ENCODE results near the gene ROR2.
A peak's percentile ranks its signal among the peaks of the same experiment; 100 is the strongest.

ROR2 gene

GRCh38 chr9:91583161-91583875, 366.7 kb downstream of the ROR2 start:
- Histone ChIP-seq H3K9ac (ENCODE audit: low read length) (no peak overlapping the region), H3K36me3 (ENCODE audit: control insufficient read depth, insufficient read depth, low read length) (no peaks in the 10 kb centered on the region), H3K4me3 (ENCODE audit: low read length) (no peak overlapping the region), H3K27me3 (ENCODE audit: control insufficient read depth, insufficient read depth, low read length) (no peaks in the 10 kb centered on the region), H3K27ac (ENCODE audit: low read depth, low read length) (no peak overlapping the region), H3K4me1 (ENCODE audit: control insufficient read depth, insufficient read depth, low read length) (no peaks in the 10 kb centered on the region)

- Histone ChIP-seq H3K4me3 (ENCODE audit: low read length) (no peak overlapping the region), H3K27ac (ENCODE audit: low read depth, low read length) (no peak overlapping the region), H3K9ac (ENCODE audit: low read length) (no peak overlapping the region), H3K27me3 (ENCODE audit: control insufficient read depth, insufficient read depth, low read length) (no peaks in the 10 kb centered on the region), H3K4me1 (ENCODE audit: control insufficient read depth, insufficient read depth, low read length) (peaks cover 5% of the 10 kb centered on the region), H3K36me3 (ENCODE audit: control insufficient read depth, insufficient read depth, low read length) (no peaks in the 10 kb centered on the region)
These were observed 367.8 kb downstream of the ROR2 start for GRCh38 chr9:91582181-91582580.

- no peaks in the 10 kb centered on the region for H3K36me3 ChIP-seq (ENCODE audit: control insufficient read depth, insufficient read depth, low read length)
- no peak overlapping the region for H3K4me3 ChIP-seq (ENCODE audit: low read length)
- H3K27ac ChIP-seq (ENCODE audit: low read depth, low read length): no peak overlapping the region
- peaks cover 5% of the 10 kb centered on the region for H3K4me1 ChIP-seq (ENCODE audit: control insufficient read depth, insufficient read depth, low read length)
- H3K27me3 ChIP-seq (ENCODE audit: control insufficient read depth, insufficient read depth, low read length): no peaks in the 10 kb centered on the region
- no peak overlapping the region for H3K9ac ChIP-seq (ENCODE audit: low read length)
These were observed 369.9 kb downstream of the ROR2 start for GRCh38 chr9:91580136-91580535.

- Histone ChIP-seq H3K27ac (ENCODE audit: low read depth, low read length) (no peak overlapping the region), H3K4me1 (ENCODE audit: control insufficient read depth, insufficient read depth, low read length) (peaks cover 5% of the 10 kb centered on the region), H3K36me3 (ENCODE audit: control insufficient read depth, insufficient read depth, low read length) (no peaks in the 10 kb centered on the region), H3K27me3 (ENCODE audit: control insufficient read depth, insufficient read depth, low read length) (no peaks in the 10 kb centered on the region), H3K4me3 (ENCODE audit: low read length) (no peak overlapping the region), H3K9ac (ENCODE audit: low read length) (no peak overlapping the region)
These were observed 371.1 kb downstream of the ROR2 start for GRCh38 chr9:91578911-91579310.

GRCh38 chr9:91577633-91578061, 372.4 kb downstream of the ROR2 start:
- no peaks in the 10 kb centered on the region for H3K27me3 ChIP-seq (ENCODE audit: control insufficient read depth, insufficient read depth, low read length)
- H3K9ac ChIP-seq (ENCODE audit: low read length): no peak overlapping the region
- H3K4me1 ChIP-seq (ENCODE audit: control insufficient read depth, insufficient read depth, low read length): peaks cover 5% of the 10 kb centered on the region
- peak overlapping the region; percentile 58 for H3K27ac ChIP-seq (ENCODE audit: low read depth, low read length)
- no peak overlapping the region for H3K4me3 ChIP-seq (ENCODE audit: low read length)
- no peaks in the 10 kb centered on the region for H3K36me3 ChIP-seq (ENCODE audit: control insufficient read depth, insufficient read depth, low read length)

GRCh38 chr9:91572811-91573210, 377.2 kb downstream of the ROR2 start:
- Histone ChIP-seq H3K9ac (ENCODE audit: low read length) (no peak overlapping the region), H3K27ac (ENCODE audit: low read depth, low read length) (no peak overlapping the region), H3K4me1 (ENCODE audit: control insufficient read depth, insufficient read depth, low read length) (peaks cover 2% of the 10 kb centered on the region), H3K27me3 (ENCODE audit: control insufficient read depth, insufficient read depth, low read length) (no peaks in the 10 kb centered on the region), H3K4me3 (ENCODE audit: low read length) (no peak overlapping the region), H3K36me3 (ENCODE audit: control insufficient read depth, insufficient read depth, low read length) (no peaks in the 10 kb centered on the region)

- H3K36me3 ChIP-seq (ENCODE audit: control insufficient read depth, insufficient read depth, low read length): no peaks in the 10 kb centered on the region
- H3K4me1 ChIP-seq (ENCODE audit: control insufficient read depth, insufficient read depth, low read length): no peaks in the 10 kb centered on the region
- H3K27ac ChIP-seq (ENCODE audit: low read depth, low read length): no peak overlapping the region
- H3K9ac ChIP-seq (ENCODE audit: low read length): no peak overlapping the region
- H3K4me3 ChIP-seq (ENCODE audit: low read length): no peak overlapping the region
- H3K27me3 ChIP-seq (ENCODE audit: control insufficient read depth, insufficient read depth, low read length): no peaks in the 10 kb centered on the region
These were observed 378.0 kb downstream of the ROR2 start for GRCh38 chr9:91572044-91572443.

GRCh38 chr9:91571036-91571435, 379.0 kb downstream of the ROR2 start:
- no peaks in the 10 kb centered on the region for H3K27me3 ChIP-seq (ENCODE audit: control insufficient read depth, insufficient read depth, low read length)
- no peaks in the 10 kb centered on the region for H3K36me3 ChIP-seq (ENCODE audit: control insufficient read depth, insufficient read depth, low read length)
- H3K27ac ChIP-seq (ENCODE audit: low read depth, low read length): no peak overlapping the region
- no peak overlapping the region for H3K9ac ChIP-seq (ENCODE audit: low read length)
- H3K4me1 ChIP-seq (ENCODE audit: control insufficient read depth, insufficient read depth, low read length): no peaks in the 10 kb centered on the region
- no peak overlapping the region for H3K4me3 ChIP-seq (ENCODE audit: low read length)

- Histone ChIP-seq H3K4me1 (ENCODE audit: control insufficient read depth, insufficient read depth, low read length) (no peaks in the 10 kb centered on the region), H3K9ac (ENCODE audit: low read length) (no peak overlapping the region)
These were observed 382.3 kb downstream of the ROR2 start for GRCh38 chr9:91567642-91568274.

GRCh38 chr9:91564081-91564670, 385.9 kb downstream of the ROR2 start:
- H3K4me3 ChIP-seq (ENCODE audit: low read length): no peak overlapping the region
- no peaks in the 10 kb centered on the region for H3K27me3 ChIP-seq (ENCODE audit: control insufficient read depth, insufficient read depth, low read length)
- H3K4me1 ChIP-seq (ENCODE audit: control insufficient read depth, insufficient read depth, low read length): no peaks in the 10 kb centered on the region
- no peak overlapping the region for H3K27ac ChIP-seq (ENCODE audit: low read depth, low read length)
- H3K36me3 ChIP-seq (ENCODE audit: control insufficient read depth, insufficient read depth, low read length): no peaks in the 10 kb centered on the region
- no peak overlapping the region for H3K9ac ChIP-seq (ENCODE audit: low read length)

More at GRCh38 chr9:91567642-91568274, 382.3 kb downstream of the ROR2 start:
- Histone ChIP-seq H3K27ac (ENCODE audit: low read depth, low read length) (no peak overlapping the region), H3K4me3 (ENCODE audit: low read length) (no peak overlapping the region), H3K27me3 (ENCODE audit: control insufficient read depth, insufficient read depth, low read length) (no peaks in the 10 kb centered on the region), H3K36me3 (ENCODE audit: control insufficient read depth, insufficient read depth, low read length) (no peaks in the 10 kb centered on the region)

GRCh38 chr9:91562416-91562815, 387.6 kb downstream of the ROR2 start:
- H3K4me1 ChIP-seq (ENCODE audit: control insufficient read depth, insufficient read depth, low read length): no peaks in the 10 kb centered on the region
- H3K27me3 ChIP-seq (ENCODE audit: control insufficient read depth, insufficient read depth, low read length): no peaks in the 10 kb centered on the region
- no peak overlapping the region for H3K4me3 ChIP-seq (ENCODE audit: low read length)
- H3K9ac ChIP-seq (ENCODE audit: low read length): no peak overlapping the region
- no peaks in the 10 kb centered on the region for H3K36me3 ChIP-seq (ENCODE audit: control insufficient read depth, insufficient read depth, low read length)
- no peak overlapping the region for H3K27ac ChIP-seq (ENCODE audit: low read depth, low read length)

GRCh38 chr9:91560301-91560700, 389.7 kb downstream of the ROR2 start:
- Histone ChIP-seq H3K27me3 (ENCODE audit: control insufficient read depth, insufficient read depth, low read length) (no peaks in the 10 kb centered on the region), H3K36me3 (ENCODE audit: control insufficient read depth, insufficient read depth, low read length) (no peaks in the 10 kb centered on the region), H3K4me1 (ENCODE audit: control insufficient read depth, insufficient read depth, low read length) (no peaks in the 10 kb centered on the region), H3K9ac (ENCODE audit: low read length) (no peak overlapping the region), H3K4me3 (ENCODE audit: low read length) (no peak overlapping the region), H3K27ac (ENCODE audit: low read depth, low read length) (no peak overlapping the region)
